Upper lobe of left lung (tissue), 6 donors: ENCODE data around the gene JOSD1. TPM values are rescaled to one million over a fixed set of nuclear protein-coding genes. Genes with fewer than 3 reads are reported as not detected.

Experiments used
- ATAC-seq, 2 donors: fragments of 200-7000 bp; cut with Tn5 transposase; one replicate each; pipeline ENCODE4 v1.9.1; 2022; ENCODE audit warnings: mild to moderate bottlenecking in 2 of 2, moderate library complexity in 2 of 2; ENCODE audit not compliant: low FRiP score in 2 of 2
- DNase-seq, 2 donors: peaks; one replicate each; pipeline ENCODE4 v3.0.0-alpha.2; 2019 to 2020
- H3K27ac ChIP-seq, 4 donors: fragments of 200-600 bp; sonication (generic); one replicate each; pipeline ENCODE4 v1.5.1; 2016 to 2019
- H3K27me3 ChIP-seq, 4 donors: fragments of 200-600 bp; sonication (generic); one replicate each; pipeline ENCODE4 v1.5.1; 2017 to 2019
- H3K36me3 ChIP-seq, 4 donors: fragments of 200-600 bp; sonication (generic); one replicate each; pipeline ENCODE4 v1.5.1; 2016 to 2019
- H3K4me1 ChIP-seq, 4 donors: fragments of 200-600 bp; sonication (generic); one replicate each; pipeline ENCODE4 v1.5.1; 2018 to 2019
- H3K4me3 ChIP-seq, 4 donors: fragments of 200-600 bp; sonication (generic); one replicate each; pipeline ENCODE4 v1.5.1; 2017 to 2019; ENCODE audit warnings: mild to moderate bottlenecking in 2 of 4, moderate library complexity in 1 of 4
- H3K9me3 ChIP-seq, 4 donors: fragments of 200-600 bp; sonication (generic); one replicate each; pipeline ENCODE4 v1.5.1; 2018 to 2019
- EP300 ChIP-seq, 4 donors: sonication (generic); formaldehyde crosslinking; IDR thresholded peaks; one replicate each; pipeline ENCODE4 v1.5.1; 2017; ENCODE audit warnings: antibody characterized with exemption in 4 of 4, control low read depth in 2 of 4
- POLR2A ChIP-seq, 4 donors: fragments of 450-650 bp; IDR thresholded peaks; one replicate each; pipeline ENCODE4 v1.5.1; 2016 to 2017; ENCODE audit warnings: antibody characterized with exemption in 4 of 4, mild to moderate bottlenecking in 2 of 4
- POLR2AphosphoS5 ChIP-seq, 2 donors: sonication (generic); formaldehyde crosslinking; IDR thresholded peaks; one replicate each; pipeline ENCODE4 v1.5.1; 2017; ENCODE audit warnings: antibody characterized with exemption in 2 of 2
- WGBS, 2 donors: methylation state at CpG; one replicate each; pipeline ENCODE4 v1.1.5; 2017 to 2018; 5-methylcytosine and 5-hydroxymethylcytosine counted together
- total RNA-seq, 6 donors: library from RNA; depleted of rRNA in 4 of 6; stranded (reverse); fragments of >200 nt in 4 of 6; gene quantifications; one replicate each; pipeline versions ENCODE4 v1.1.0 to v1.2.1, GENCODE V29; 2016 to 2021
- TF ChIP-seq, protein P1 (sequence below), 6 experiments: fragments of 450-650 bp in 4 of 6; fragments of 200-600 bp in 2 of 6; sonication (generic) in 2 of 6; IDR thresholded peaks; one replicate each; pipeline ENCODE4 v1.5.1; 2016 to 2019; ENCODE audit warnings: antibody characterized with exemption in 6 of 6
- donor health status: DM: no; HTN: no; CAD: no; lungs with moderate emphysema.
- donor health status: DM: no; HTN: yes; CAD: no; lungs with severe emphysema.

Gene JOSD1
- total RNA-seq, 6 donors from 2014 or later = 47.1 to 84.8 (median 67.3) TPM

- no peak for ATAC-seq
- H3K9me3 ChIP-seq = no peaks in the 10 kb centered on the region
- no peak overlapping the region for H3K4me3 ChIP-seq
- H3K4me1 ChIP-seq = peaks cover 0 to 2% (median 0%) of the 10 kb centered on the region in 4 donors
- H3K27ac ChIP-seq = no peak overlapping the region
- peaks cover 4 to 31% (median 15%) of the 10 kb centered on the region in 4 donors for H3K36me3 ChIP-seq
- no peaks in the 10 kb centered on the region for H3K27me3 ChIP-seq
- TF ChIP-seq EP300 (IDR thresholded peaks at IDR 0.05) (no peak), POLR2A (IDR thresholded peaks at IDR 0.05) (no peak), POLR2AphosphoS5 (IDR thresholded peaks at IDR 0.05) (no peak)
- TF ChIP-seq, protein P1, sequence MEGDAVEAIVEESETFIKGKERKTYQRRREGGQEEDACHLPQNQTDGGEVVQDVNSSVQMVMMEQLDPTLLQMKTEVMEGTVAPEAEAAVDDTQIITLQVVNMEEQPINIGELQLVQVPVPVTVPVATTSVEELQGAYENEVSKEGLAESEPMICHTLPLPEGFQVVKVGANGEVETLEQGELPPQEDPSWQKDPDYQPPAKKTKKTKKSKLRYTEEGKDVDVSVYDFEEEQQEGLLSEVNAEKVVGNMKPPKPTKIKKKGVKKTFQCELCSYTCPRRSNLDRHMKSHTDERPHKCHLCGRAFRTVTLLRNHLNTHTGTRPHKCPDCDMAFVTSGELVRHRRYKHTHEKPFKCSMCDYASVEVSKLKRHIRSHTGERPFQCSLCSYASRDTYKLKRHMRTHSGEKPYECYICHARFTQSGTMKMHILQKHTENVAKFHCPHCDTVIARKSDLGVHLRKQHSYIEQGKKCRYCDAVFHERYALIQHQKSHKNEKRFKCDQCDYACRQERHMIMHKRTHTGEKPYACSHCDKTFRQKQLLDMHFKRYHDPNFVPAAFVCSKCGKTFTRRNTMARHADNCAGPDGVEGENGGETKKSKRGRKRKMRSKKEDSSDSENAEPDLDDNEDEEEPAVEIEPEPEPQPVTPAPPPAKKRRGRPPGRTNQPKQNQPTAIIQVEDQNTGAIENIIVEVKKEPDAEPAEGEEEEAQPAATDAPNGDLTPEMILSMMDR (IDR thresholded peaks at IDR 0.05) = no peak
- DNase-seq = no peak
- 87 to 89% methylated on average over 3 to 5 of the region's 5 CpGs for WGBS, 2 donors
Observed at GRCh38 chr22:38674888-38675287, 25.9 kb downstream of the JOSD1 start.

DNA sequence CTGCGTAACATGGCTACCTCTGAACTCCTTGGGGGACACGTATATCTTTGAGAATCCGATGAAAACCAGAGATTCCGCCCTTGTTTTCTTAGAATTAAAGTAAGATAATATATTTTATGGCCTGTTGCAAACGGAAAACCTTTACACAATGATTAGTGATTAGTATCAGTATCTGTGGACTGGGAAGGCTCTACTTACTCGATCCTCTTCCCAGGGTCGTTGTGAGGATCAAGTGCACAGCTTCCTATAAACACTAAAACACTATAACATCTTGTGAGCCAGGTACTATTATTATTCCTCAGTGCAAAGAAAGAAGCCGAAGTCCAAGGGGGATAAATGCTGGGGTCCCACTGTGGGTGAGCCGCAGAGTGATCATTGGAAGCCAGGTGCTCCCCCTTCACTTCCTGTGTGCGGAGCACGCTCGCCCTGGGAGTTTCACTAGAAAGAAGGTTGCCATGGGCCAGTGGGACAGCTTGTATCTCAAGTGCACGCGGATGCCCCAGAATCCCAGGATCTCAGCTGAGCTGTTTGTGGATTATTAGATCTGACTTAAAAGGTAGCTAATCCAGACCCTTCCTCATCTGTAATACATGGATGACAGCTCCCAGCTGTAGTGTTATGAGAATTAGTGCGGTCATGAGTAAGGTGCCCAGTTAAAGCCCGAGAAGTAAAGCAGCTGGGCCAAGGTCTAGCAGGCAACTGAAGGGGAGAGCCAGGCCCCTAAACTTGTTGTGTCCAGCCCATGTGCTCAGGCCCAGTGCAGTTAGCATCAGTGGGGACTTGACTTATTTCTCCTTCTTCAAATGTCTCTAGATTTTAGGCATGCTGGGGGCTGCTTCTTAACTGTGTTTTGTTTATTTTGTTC lies 43.5 kb downstream of the JOSD1 start:
- Histone ChIP-seq H3K27me3 (no peaks in the 10 kb centered on the region), H3K4me3 (peak overlapping the region; percentile 70 to 92 (median 90)), H3K36me3 (peaks cover 0 to 9% (median 0%) of the 10 kb centered on the region in 4 donors), H3K9me3 (no peaks in the 10 kb centered on the region), H3K27ac (peak overlapping the region; percentile 84 to 96 (median 88)), H3K4me1 (peaks cover 7 to 27% (median 16%) of the 10 kb centered on the region in 4 donors)
- DNase-seq (peak in 1 of 2 donors; percentile 24), ATAC-seq (peak; percentile 5)
- TF ChIP-seq POLR2AphosphoS5 (IDR thresholded peaks at IDR 0.05) (no peak), EP300 (IDR thresholded peaks at IDR 0.05) (no peak), POLR2A (IDR thresholded peaks at IDR 0.05) (no peak)
- TF ChIP-seq, protein P1 (IDR thresholded peaks at IDR 0.05) = no peak
- WGBS, 2 donors = 11 to 18% methylated on average over 14 to 16 of the region's 16 CpGs

DNA sequence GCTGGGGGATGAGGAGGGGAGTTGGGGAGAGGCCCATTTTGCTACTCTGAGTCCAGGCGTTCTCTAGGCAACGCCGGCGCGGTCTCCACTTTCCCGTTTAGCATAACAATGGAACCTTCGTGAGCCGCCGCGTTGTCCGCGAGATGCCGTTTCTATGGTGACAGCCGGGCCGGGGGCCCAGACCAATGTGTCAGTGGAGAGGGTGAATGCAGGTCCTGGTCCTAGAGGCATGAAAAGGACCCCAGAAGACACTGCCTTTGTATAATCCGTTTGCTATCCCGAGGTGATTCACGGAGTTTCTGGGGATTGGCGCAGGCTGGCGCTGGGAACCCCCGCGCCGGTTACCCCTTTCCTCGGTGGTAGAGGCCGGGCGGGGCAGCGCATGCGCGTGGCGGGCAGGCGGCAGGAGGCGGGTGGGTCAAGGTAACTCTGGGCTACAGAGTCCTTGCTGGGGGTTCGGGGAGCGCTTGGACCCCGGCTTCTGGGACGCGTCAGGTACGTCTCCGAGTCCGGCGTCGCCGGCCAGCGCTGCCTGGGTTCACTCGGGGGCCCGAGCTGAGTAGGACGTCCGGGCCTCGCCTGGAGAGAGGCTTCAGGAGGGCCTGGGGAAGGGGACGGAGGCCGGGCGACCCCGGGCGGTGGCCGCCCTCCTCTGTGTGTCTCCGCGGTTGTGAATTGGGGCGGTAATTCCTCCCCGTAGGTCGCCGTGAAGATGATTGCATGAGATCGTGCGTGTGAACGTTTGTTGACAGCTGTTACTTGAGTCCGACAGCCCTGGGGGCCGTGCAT lies 44.3 kb downstream of the JOSD1 start, which contains the start of the genes CBY1 and FAM227A:
Gene CBY1, plus strand, starts transcription at position 383 of the 789 bp plus-strand sequence. CDS start 11,417 bp downstream, outside the sequence.
Gene FAM227A, minus strand, starts transcription at position 137 of the 789 bp plus-strand sequence. CDS start 6,224 bp downstream, outside the sequence.
- ATAC-seq = peak; percentile 95 to 98
- TF ChIP-seq POLR2A (IDR thresholded peaks at IDR 0.05) = peak in 3 of 4 donors; percentile 44 to 76 (median 65)
- peak; percentile 18 to 77 for TF ChIP-seq POLR2AphosphoS5 (IDR thresholded peaks at IDR 0.05)
- TF ChIP-seq, protein P1 (IDR thresholded peaks at IDR 0.05) = peak in 1 of 6 experiments; percentile 24
- TF ChIP-seq EP300 (IDR thresholded peaks at IDR 0.05) = no peak
- Histone ChIP-seq H3K27ac (peak within 1 kb of the TSS; percentile 84 to 96 (median 88)), H3K36me3 (peaks cover 0 to 6% (median 0%) of the 10 kb centered on the region in 4 donors), H3K4me1 (peaks cover 7 to 27% (median 16%) of the 10 kb centered on the region in 4 donors), H3K9me3 (no peaks in the 10 kb centered on the region), H3K4me3 (peak within 1 kb of the TSS; percentile 70 to 92 (median 90)), H3K27me3 (no peaks in the 10 kb centered on the region)
- peak; percentile 87 to 98 for DNase-seq
- 0 to 1% methylated on average over 26 to 46 of the region's 66 CpGs for WGBS, 2 donors

DNA sequence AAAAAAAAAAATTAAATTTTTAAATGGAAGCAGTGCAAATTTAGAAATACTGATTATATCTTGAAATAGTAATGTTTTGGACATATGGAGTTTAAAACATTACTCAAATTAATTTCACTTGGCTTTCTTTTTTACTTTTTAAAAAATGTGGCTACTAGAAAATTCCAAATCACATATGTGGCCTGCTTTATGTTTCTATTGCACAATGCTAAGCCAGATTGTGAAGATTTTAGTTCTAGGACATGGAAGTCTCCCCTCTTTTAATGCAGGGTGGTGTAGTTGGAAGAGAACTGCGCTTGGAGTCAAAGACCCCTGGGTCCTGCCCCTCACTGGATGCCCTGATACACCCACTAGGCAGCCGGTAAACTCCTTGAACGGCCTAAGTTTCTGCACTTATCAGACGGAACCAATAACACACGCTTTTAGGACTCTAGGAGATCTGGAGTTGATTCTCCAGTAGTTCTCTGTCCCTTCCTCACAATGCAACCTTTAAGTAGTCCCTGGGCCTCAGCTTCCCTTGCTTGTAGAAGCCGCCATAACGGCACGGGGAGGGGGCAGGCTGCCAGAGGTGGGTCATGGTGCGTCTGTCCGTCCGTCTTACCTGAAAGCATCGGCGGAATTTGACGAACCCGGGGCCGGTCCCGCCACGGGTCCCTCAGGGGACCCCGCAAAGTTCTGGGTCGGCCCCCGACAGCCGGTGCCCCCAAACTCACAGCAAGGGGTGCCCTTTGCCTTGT lies 45.1 kb downstream of the JOSD1 start:
- ATAC-seq = peak in 1 of 2 donors; percentile 31

More for the DNA sequence above, 45.1 kb downstream of the JOSD1 start:
- H3K27ac ChIP-seq = peak overlapping the region; percentile 84 to 96 (median 88)
- no peak for DNase-seq
- no peaks in the 10 kb centered on the region for H3K27me3 ChIP-seq
- no peaks in the 10 kb centered on the region for H3K9me3 ChIP-seq
- TF ChIP-seq, protein P1 (IDR thresholded peaks at IDR 0.05) = no peak
- no peak for TF ChIP-seq POLR2AphosphoS5 (IDR thresholded peaks at IDR 0.05)
- no peak for TF ChIP-seq EP300 (IDR thresholded peaks at IDR 0.05)
- TF ChIP-seq POLR2A (IDR thresholded peaks at IDR 0.05) = no peak
- H3K4me3 ChIP-seq = peak overlapping the region; percentile 70 to 92 (median 90)
- 11 to 13% methylated on average over 5 to 21 of the region's 22 CpGs for WGBS, 2 donors
- H3K36me3 ChIP-seq = no peaks in the 10 kb centered on the region
- H3K4me1 ChIP-seq = peaks cover 7 to 27% (median 16%) of the 10 kb centered on the region in 4 donors
